Esophagus squamous epithelium (tissue), 4 donors: Measurements from ENCODE around the gene KLK14.

Experiments
- POLR2A ChIP-seq, 4 donors: fragments of 450-650 bp; IDR thresholded peaks; one replicate each; pipeline ENCODE4 v1.6.1; 2017; ENCODE audit warnings: antibody characterized with exemption in 4 of 4, mild to moderate bottlenecking in 4 of 4, moderate library complexity in 3 of 4
- TF ChIP-seq, protein P1 (sequence below), 6 experiments: fragments of 450-650 bp in 4 of 6; fragments of 200-600 bp in 2 of 6; sonication (generic) in 2 of 6; IDR thresholded peaks; one replicate each; pipeline ENCODE4 v1.5.1; 2016 to 2019; ENCODE audit warnings: antibody characterized with exemption in 6 of 6, mild to moderate bottlenecking in 4 of 6, moderate library complexity in 4 of 6

DNA sequence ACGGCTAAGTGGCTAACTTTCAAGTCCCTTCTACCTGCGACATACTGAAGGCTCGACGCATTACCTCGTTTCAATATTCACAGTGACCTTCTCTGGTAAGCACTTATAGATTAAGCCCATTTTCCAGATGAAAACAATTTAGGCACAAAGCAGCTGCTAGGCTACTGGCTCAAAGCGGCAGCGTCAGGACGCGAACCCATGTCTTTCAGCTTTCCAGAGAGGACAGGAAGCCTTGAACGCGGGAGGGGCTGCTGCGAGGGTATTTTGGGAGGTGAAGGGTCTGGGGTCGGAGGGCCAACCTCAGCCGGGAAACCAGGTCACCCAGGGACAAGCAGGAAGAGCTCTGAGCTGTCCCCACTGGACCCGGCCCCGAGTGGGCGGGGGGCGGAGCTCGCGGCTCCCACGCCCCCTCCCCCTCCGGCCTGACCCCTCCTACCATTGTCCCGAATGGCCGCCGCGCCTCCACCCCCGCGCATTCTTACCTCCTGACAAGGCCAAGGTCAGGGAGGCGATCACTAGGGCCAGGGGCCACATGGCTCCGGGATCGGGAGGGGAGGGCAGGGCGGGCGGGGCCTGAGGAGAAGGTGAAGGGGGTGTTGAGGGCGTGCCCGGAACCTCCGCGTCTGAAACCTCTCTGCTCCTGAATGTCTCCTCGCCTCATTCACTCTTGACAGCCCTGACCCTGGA is 18.0 kb downstream of the KLK14 start, which contains the start of gene KLK13:
- TF ChIP-seq, protein P1, sequence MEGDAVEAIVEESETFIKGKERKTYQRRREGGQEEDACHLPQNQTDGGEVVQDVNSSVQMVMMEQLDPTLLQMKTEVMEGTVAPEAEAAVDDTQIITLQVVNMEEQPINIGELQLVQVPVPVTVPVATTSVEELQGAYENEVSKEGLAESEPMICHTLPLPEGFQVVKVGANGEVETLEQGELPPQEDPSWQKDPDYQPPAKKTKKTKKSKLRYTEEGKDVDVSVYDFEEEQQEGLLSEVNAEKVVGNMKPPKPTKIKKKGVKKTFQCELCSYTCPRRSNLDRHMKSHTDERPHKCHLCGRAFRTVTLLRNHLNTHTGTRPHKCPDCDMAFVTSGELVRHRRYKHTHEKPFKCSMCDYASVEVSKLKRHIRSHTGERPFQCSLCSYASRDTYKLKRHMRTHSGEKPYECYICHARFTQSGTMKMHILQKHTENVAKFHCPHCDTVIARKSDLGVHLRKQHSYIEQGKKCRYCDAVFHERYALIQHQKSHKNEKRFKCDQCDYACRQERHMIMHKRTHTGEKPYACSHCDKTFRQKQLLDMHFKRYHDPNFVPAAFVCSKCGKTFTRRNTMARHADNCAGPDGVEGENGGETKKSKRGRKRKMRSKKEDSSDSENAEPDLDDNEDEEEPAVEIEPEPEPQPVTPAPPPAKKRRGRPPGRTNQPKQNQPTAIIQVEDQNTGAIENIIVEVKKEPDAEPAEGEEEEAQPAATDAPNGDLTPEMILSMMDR (IDR thresholded peaks at IDR 0.05) = no peak
- peak in 1 of 4 donors; percentile 16 for TF ChIP-seq POLR2A (IDR thresholded peaks at IDR 0.05)
